Adrenal gland (tissue), 5 donors: ENCODE data around the gene ACBD4.

ENCODE experiments used
- CTCF ChIP-seq, 6 experiments: fragments of 450-650 bp in 4 of 6; fragments of 200-600 bp in 2 of 6; sonication (generic) in 1 of 6; IDR thresholded peaks; 1 replicate in 5 of 6; 2 replicates in 1 of 6; pipeline versions ENCODE4 v1.5.1 to v1.8.0; 2016 to 2021; ENCODE audit warnings: antibody characterized with exemption in 6 of 6, mild to moderate bottlenecking in 2 of 6, moderate library complexity in 1 of 6
- POLR2A ChIP-seq, 2 donors: fragments of 450-650 bp; IDR thresholded peaks; one replicate each; pipeline ENCODE4 v1.6.1; 2017; ENCODE audit warnings: antibody characterized with exemption in 2 of 2, mild to moderate bottlenecking in 2 of 2, moderate library complexity in 1 of 2
- donor health status: DM: no; HTN: no; CAD: no.

GRCh38 chr17:45118691-45119090 lies 16.8 kb upstream of the ACBD4 start:
- no peak for TF ChIP-seq CTCF (IDR thresholded peaks at IDR 0.05)
- TF ChIP-seq POLR2A (IDR thresholded peaks at IDR 0.05) = no peak
